CD4-positive, alpha-beta T cell treated with Interleukin-2 at 100 ng/mL for 4 hours (primary cell): ENCODE measurements around the gene FRMPD1.
"Not testable (repeated sequence)": the region's sequence is repeated elsewhere in the genome, so short reads cannot be mapped to it uniquely, and the experiment has no call there.

Source experiments
- DNase-seq: peaks from one replicate; pipeline ENCODE4 v3.0.0-alpha.2; 2020; ENCODE audit warnings: low spot score

Gene FRMPD1

GRCh38 chr9:37732952-37733351 is 82.2 kb downstream of the FRMPD1 start:
- DNase-seq: no peak

- no peak for DNase-seq
Measured at GRCh38 chr9:37739222-37739621, 88.5 kb downstream of the FRMPD1 start.

GRCh38 chr9:37740128-37740527 is 89.4 kb downstream of the FRMPD1 start:
- no peak for DNase-seq

- DNase-seq: no peak
Measured at GRCh38 chr9:37740631-37741328, 90.0 kb downstream of the FRMPD1 start.

- no peak for DNase-seq
Measured at GRCh38 chr9:37745970-37746369, 95.2 kb downstream of the FRMPD1 start.

DNA sequence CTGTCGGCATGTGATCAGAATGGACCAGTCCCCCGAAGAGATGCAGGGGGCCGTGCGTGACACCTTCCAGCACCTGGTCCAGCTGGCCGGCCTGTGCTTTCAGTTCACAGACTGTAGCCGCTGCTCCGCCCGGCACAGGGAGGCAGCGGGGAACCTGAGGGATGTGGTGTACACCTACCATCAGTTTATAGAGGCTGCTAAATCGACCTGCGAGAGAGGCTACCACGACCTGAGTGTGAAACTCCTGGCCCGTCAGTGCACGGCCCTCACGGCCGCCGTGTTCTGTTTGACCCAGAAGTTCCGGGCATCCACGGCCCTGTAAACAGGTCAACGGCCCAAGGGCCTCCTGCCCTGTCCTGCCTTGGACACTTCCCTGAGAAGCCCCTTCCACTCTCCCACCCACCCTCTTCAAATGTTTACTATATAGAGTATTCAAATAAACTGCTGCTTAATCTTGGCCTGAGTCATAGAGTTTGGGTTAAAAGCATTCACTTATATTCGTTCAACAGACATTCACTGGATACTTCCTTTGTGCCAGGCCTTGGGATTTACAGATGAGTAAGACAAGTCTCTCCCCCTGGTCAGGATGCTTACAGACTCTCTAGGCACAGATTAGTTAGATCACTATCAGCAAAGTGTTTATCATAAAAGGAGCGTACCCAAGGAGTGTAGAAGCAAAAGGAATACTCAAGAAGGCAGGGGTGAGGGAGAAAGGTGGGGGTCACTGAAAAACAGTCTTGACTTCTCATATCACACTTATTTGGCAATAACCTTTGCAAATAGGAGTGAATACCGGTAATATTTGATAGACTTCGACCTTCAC is 95.9 kb downstream of the FRMPD1 start:
- DNase-seq: no peak

DNA sequence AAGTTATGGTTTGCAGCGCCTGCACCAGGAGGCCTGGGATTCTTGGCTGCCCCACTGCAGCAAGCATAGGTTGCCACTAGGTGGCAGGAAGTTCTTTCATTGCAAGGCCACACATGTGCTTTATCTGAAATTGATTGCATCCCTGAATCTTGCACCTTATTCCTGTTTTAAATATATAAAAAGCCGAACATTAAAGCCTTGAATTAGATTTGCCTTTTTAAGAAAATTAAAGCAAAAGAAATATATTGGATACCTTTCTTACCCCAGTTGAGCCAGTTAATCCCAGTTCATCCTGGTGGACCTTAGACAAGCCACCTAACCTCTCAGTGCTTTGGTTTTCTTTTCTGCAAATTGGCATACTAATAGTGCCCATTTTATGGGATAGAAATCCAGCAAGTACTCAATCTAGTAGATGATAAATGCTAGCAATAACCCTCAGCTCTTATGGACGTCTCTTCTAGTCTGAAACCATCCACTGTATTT is 96.6 kb downstream of the FRMPD1 start:
- peak; percentile 62 for DNase-seq

- no peak for DNase-seq
Measured at GRCh38 chr9:37749129-37749528, 98.4 kb downstream of the FRMPD1 start.

GRCh38 chr9:37751186-37751585 is 100.4 kb downstream of the FRMPD1 start:
- no peak for DNase-seq

DNA sequence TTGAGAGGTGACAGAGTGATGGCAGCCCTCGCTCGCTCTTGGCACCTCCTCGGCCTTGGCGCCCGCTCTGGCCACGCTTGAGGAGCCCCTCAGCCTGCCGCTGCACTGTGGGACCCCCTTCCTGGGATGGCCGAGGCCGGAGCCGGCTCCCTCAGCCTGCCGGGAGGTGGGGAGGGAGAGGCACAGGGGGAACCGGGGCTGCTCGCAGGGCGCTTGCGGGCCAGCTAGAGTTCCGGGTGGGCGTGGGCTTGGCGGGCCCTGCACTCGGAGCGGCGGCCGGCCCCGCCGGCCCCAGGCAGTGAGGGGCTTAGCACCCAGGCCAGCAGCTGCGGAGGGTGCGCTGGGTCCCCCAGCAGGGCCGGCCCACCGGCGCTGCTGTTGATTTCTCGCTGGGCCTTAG is 101.0 kb downstream of the FRMPD1 start:
- not testable (repeated sequence) for DNase-seq

DNA sequence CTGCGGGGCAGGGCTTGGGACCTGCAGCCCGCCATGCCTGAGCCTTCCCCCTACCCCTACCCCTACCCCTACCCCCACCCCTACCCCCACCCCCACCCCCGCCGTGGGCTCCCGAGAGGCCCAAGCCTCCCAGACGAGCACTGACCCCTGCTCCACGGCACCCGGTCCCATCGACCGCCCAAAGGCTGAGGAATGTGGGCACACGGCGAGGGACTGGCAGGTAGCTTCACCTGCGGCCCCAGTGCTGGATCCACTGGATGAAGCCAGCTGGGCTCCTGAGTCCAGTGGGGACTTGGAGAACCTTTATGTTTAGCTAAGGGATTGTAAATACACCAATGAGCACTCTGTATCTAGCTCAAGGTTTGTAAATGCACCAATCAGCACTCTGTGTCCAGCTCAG is 101.4 kb downstream of the FRMPD1 start:
- not testable (repeated sequence) for DNase-seq

DNA sequence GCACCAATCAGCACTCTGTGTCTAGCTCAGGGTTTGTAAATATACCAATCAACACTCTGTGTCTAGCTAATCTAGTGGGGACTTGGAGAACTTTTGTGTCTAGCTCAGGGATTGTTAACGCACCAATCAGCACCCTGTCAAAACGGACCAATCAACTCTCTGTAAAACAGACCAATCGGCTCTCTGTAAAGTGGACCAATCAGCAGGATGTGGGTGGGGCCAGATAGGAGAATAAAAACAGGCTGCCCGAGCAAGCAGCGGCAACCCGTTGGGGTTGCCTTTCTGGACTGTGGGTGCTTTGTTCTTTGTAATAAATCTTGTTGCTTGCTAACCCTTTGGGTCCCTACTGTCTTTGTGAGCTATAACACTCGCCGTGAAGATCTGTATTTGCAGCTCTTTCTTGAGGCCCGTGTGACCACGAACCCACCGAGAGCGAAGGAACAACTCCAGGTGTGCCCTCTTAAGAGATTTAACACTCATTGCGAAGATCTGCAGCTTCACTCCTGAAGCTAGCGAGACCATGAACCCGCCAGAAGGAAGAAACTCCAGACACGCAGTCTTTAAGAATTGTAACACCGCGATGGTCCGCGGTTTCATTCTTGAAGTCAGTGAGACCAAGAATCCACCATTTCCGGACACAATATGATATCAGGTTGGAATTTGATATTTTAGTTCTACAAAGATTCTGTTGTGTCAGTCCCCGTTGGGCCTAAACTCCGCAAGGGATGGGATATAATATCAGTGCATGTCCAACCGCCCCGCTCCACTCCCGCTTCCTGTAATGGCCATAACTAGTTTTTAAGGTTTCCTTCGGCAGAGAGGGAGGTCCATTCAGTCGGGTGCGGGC is 102.1 kb downstream of the FRMPD1 start:
- DNase-seq: no peak

GRCh38 chr9:37753489-37754190 is 102.9 kb downstream of the FRMPD1 start, which contains the start of gene TRMT10B:
TSS of gene TRMT10B (plus strand) at chr9:37753805. CDS start at chr9:37761932, 8,127 bp downstream.
- DNase-seq: peak; percentile 66

DNA sequence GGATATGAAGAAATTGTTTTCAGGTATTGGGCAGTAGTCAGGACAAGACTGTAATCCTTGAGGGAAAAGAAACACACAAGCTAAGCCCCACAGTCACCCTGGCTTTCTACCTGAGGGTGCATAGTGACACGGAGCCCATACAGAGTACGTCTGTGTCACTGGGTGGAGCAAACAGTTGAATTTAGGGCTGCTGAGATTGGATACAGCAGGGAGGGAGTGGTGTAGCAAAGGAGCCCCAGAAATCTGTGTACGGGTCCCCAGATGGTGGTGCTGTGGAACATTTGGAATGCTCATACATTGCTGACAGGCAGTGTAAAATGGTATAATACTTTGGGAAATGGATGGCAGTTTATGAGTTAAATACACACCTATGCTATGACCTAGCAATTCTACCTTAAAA is 108.0 kb downstream of the FRMPD1 start:
- DNase-seq: no peak

- no peak for DNase-seq
Measured at GRCh38 chr9:37760416-37761161, 109.8 kb downstream of the FRMPD1 start.

DNA sequence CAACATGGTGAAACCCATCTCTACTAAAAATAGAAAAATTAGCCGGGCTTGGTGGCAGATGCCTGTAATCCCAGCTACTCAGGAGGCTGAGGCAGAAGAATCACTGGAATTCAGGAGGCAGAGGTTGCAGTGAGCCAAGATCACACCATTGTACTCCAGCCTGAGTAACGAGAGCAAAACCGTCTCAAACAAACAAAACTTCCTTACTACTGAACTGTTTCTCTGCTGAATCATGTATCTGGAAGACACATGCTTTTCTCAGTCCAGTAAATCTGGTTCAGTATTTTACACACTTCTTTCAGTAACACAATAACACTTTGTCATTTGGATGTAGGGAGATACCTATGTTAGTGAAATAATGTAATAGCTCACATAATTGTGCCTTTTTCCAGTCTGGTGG is 110.8 kb downstream of the FRMPD1 start:
- DNase-seq: no peak

GRCh38 chr9:37765263-37765662 is 114.5 kb downstream of the FRMPD1 start:
- not testable (repeated sequence) for DNase-seq

DNA sequence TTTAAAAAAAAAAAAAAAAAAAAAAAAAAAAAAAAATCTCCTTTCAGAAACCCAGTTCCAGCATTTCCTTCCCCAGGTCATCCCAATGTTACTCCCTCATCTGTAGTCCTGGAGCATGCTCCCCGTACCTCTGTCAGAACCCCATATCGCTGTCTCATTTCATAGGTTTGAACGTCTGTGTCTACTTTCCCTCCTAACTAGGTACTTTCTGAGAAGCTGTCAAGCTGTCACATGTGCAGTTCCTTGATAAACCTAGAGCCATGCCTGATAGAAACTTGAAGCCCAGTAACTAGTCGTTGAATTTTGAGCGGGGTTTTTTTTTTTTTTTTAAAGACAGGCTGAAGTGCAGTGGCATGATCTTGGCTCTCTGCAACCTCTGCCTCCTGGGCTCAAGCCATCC is 118.6 kb downstream of the FRMPD1 start:
- DNase-seq: no peak

DNA sequence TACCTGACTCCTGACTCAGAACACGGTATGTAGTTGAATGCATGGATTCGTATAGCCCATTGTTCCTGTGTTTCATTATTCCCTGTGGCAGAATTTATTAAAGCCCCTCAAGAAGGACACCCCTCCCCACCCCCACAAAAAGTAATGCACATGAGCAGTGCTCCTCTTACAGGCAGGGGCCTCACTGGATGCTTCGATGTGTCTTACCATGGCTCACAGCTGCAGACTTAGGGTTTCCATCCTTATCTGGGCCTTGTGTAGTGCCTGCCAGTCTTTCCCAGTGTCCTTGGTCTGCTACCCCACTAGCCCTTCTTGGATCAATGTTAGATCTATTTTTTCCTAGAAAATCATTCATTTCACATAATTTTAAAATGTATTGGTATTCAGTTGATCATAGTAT is 119.2 kb downstream of the FRMPD1 start:
- no peak for DNase-seq

GRCh38 chr9:37775216-37775919 is 124.6 kb downstream of the FRMPD1 start:
- DNase-seq: no peak
